ENCODE measurements around the gene LY6G5B. TPM values are rescaled to one million over a fixed set of nuclear protein-coding genes. Genes with fewer than 3 reads are reported as not detected.

The LY6G5B gene
- total RNA-seq, 1 donor: 3.9 TPM

GRCh38 chr6:31639449-31639861 is 30.3 kb upstream of the LY6G5B start:
- no peak for TF ChIP-seq CTCF (IDR thresholded peaks at IDR 0.05; ENCODE audit: insufficient read depth, low read depth, low read length)
- no peak overlapping the region for H3K4me3 ChIP-seq (ENCODE audit: low read depth, low read length)

GRCh38 chr6:31640612-31641011 is 29.2 kb upstream of the LY6G5B start:
- H3K4me3 ChIP-seq (ENCODE audit: low read depth, low read length): no peak overlapping the region
- no peak for TF ChIP-seq CTCF (IDR thresholded peaks at IDR 0.05; ENCODE audit: insufficient read depth, low read depth, low read length)
- no peak for DNase-seq (ENCODE audit: low read depth)

More at GRCh38 chr6:31639449-31639861, 30.3 kb upstream of the LY6G5B start:
- DNase-seq (ENCODE audit: low read depth): no peak

GRCh38 chr6:31641370-31641769 is 28.4 kb upstream of the LY6G5B start:
- no peak for TF ChIP-seq CTCF (IDR thresholded peaks at IDR 0.05; ENCODE audit: insufficient read depth, low read depth, low read length)
- DNase-seq (ENCODE audit: low read depth): no peak

GRCh38 chr6:31642798-31643570 is 26.8 kb upstream of the LY6G5B start:
- no peak for DNase-seq (ENCODE audit: low read depth)
- TF ChIP-seq CTCF (IDR thresholded peaks at IDR 0.05; ENCODE audit: insufficient read depth, low read depth, low read length): no peak
- no peak overlapping the region for H3K4me3 ChIP-seq (ENCODE audit: low read depth, low read length)

More at GRCh38 chr6:31641370-31641769, 28.4 kb upstream of the LY6G5B start:
- no peak overlapping the region for H3K4me3 ChIP-seq (ENCODE audit: low read depth, low read length)

- DNase-seq (ENCODE audit: low read depth): no peak
- no peak overlapping the region for H3K4me3 ChIP-seq (ENCODE audit: low read depth, low read length)
These were observed 25.8 kb upstream of the LY6G5B start for GRCh38 chr6:31643818-31644454.

GRCh38 chr6:31645325-31645724 is 24.5 kb upstream of the LY6G5B start:
- no peak for DNase-seq (ENCODE audit: low read depth)
- H3K4me3 ChIP-seq (ENCODE audit: low read depth, low read length): no peak overlapping the region
- TF ChIP-seq CTCF (IDR thresholded peaks at IDR 0.05; ENCODE audit: insufficient read depth, low read depth, low read length): no peak

More at GRCh38 chr6:31643818-31644454, 25.8 kb upstream of the LY6G5B start:
- no peak for TF ChIP-seq CTCF (IDR thresholded peaks at IDR 0.05; ENCODE audit: insufficient read depth, low read depth, low read length)

Data from fibroblast of villous mesenchyme (primary cell).